ENCODE data around the gene ZNF689.

Gene ZNF689

GRCh38 chr16:30623536-30624283, 13.5 kb upstream of the ZNF689 start:
- Histone ChIP-seq H4K91ac (ENCODE audit: low read depth, low read length) (no peak overlapping the region), H3K9me3 (ENCODE audit: insufficient read depth, low read depth, low read length) (peaks cover 8% of the 10 kb centered on the region), H3K9ac (ENCODE audit: low read length) (no peak overlapping the region), H3K27me3 (ENCODE audit: insufficient read depth, low read length) (no peaks in the 10 kb centered on the region), H2AK5ac (ENCODE audit: low read length) (no peak overlapping the region), H3K79me2 (ENCODE audit: control insufficient read depth, insufficient read depth, low read length, poor library complexity) (no peaks in the 10 kb centered on the region), H2AFZ (ENCODE audit: insufficient read depth, low read length, poor library complexity) (no peak overlapping the region), H3K14ac (ENCODE audit: low read length) (no peak overlapping the region), H3K4me2 (ENCODE audit: low read length) (no peak overlapping the region), H3K36me3 (ENCODE audit: control insufficient read depth in 1 of 2, insufficient read depth in 2 of 2, low read length in 2 of 2) (no peaks in the 10 kb centered on the region), H4K12ac (ENCODE audit: low read depth, low read length) (no peak overlapping the region), H3K4ac (ENCODE audit: low read depth, low read length) (no peak overlapping the region), H4K8ac (ENCODE audit: low read depth, low read length) (no peak overlapping the region), H2BK120ac (ENCODE audit: insufficient read depth, low read length, poor library complexity) (no peak overlapping the region), H3K4me1 (ENCODE audit: control insufficient read depth in 1 of 2, insufficient read depth in 2 of 2, low read length in 2 of 2) (no peaks in the 10 kb centered on the region), H2BK5ac (ENCODE audit: low read depth, low read length, poor library complexity) (no peak overlapping the region), H3K79me1 (ENCODE audit: low read length) (no peaks in the 10 kb centered on the region), H3K18ac (ENCODE audit: low read length) (no peak overlapping the region), H3K27ac (ENCODE audit: low read depth, low read length) (no peak overlapping the region), H3K4me3 (ENCODE audit: low read depth, low read length) (no peak overlapping the region), H3K23ac (ENCODE audit: low read length) (no peak overlapping the region), H2BK12ac (ENCODE audit: low read length) (no peak overlapping the region)
- no CpG with 5 or more reads among the region's 11 CpGs for WGBS (ENCODE audit: extremely low coverage, insufficient coverage, insufficient read length)
- DNase-seq, result peak; percentile 89 to 92

- no CpG with 5 or more reads among the region's 10 CpGs for WGBS (ENCODE audit: extremely low coverage, insufficient coverage, insufficient read length)
Measured at GRCh38 chr16:30622455-30623032, 12.4 kb upstream of the ZNF689 start.

GRCh38 chr16:30621765-30622164, 11.6 kb upstream of the ZNF689 start:
- WGBS (ENCODE audit: extremely low coverage, insufficient coverage, insufficient read length), result no CpG with 5 or more reads among the region's 5 CpGs
- no peaks in the 10 kb centered on the region for H3K79me1 ChIP-seq (ENCODE audit: low read length)
- no peak overlapping the region for H2BK12ac ChIP-seq (ENCODE audit: low read length)
- no peak overlapping the region for H3K27ac ChIP-seq (ENCODE audit: low read depth, low read length)
- no peak overlapping the region for H3K4ac ChIP-seq (ENCODE audit: low read depth, low read length)
- H2BK120ac ChIP-seq (ENCODE audit: insufficient read depth, low read length, poor library complexity), result no peak overlapping the region
- H3K18ac ChIP-seq (ENCODE audit: low read length), result no peak overlapping the region
- H3K9me3 ChIP-seq (ENCODE audit: insufficient read depth, low read depth, low read length), result peaks cover 11% of the 10 kb centered on the region
- no peaks in the 10 kb centered on the region for H3K4me1 ChIP-seq (ENCODE audit: control insufficient read depth in 1 of 2, insufficient read depth in 2 of 2, low read length in 2 of 2)
- H3K4me3 ChIP-seq (ENCODE audit: low read depth, low read length), result no peak overlapping the region
- H3K4me2 ChIP-seq (ENCODE audit: low read length), result no peak overlapping the region
- H3K23ac ChIP-seq (ENCODE audit: low read length), result no peak overlapping the region
- H4K91ac ChIP-seq (ENCODE audit: low read depth, low read length), result no peak overlapping the region
- no peak overlapping the region for H2BK5ac ChIP-seq (ENCODE audit: low read depth, low read length, poor library complexity)
- H4K8ac ChIP-seq (ENCODE audit: low read depth, low read length), result no peak overlapping the region
- H3K9ac ChIP-seq (ENCODE audit: low read length), result no peak overlapping the region
- no peaks in the 10 kb centered on the region for H3K27me3 ChIP-seq (ENCODE audit: insufficient read depth, low read length)
- no peak for DNase-seq
- no peak overlapping the region for H2AFZ ChIP-seq (ENCODE audit: insufficient read depth, low read length, poor library complexity)
- H2AK5ac ChIP-seq (ENCODE audit: low read length), result no peak overlapping the region
- no peaks in the 10 kb centered on the region for H3K79me2 ChIP-seq (ENCODE audit: control insufficient read depth, insufficient read depth, low read length, poor library complexity)
- H4K12ac ChIP-seq (ENCODE audit: low read depth, low read length), result no peak overlapping the region
- H3K36me3 ChIP-seq (ENCODE audit: control insufficient read depth in 1 of 2, insufficient read depth in 2 of 2, low read length in 2 of 2), result no peaks in the 10 kb centered on the region
- no peak overlapping the region for H3K14ac ChIP-seq (ENCODE audit: low read length)

More at GRCh38 chr16:30622455-30623032, 12.4 kb upstream of the ZNF689 start:
- no peak overlapping the region for H2AFZ ChIP-seq (ENCODE audit: insufficient read depth, low read length, poor library complexity)
- H4K12ac ChIP-seq (ENCODE audit: low read depth, low read length), result no peak overlapping the region
- no peak overlapping the region for H3K14ac ChIP-seq (ENCODE audit: low read length)
- H3K9ac ChIP-seq (ENCODE audit: low read length), result no peak overlapping the region
- no peak overlapping the region for H4K8ac ChIP-seq (ENCODE audit: low read depth, low read length)
- H3K18ac ChIP-seq (ENCODE audit: low read length), result no peak overlapping the region
- no peak overlapping the region for H2AK5ac ChIP-seq (ENCODE audit: low read length)
- H3K79me2 ChIP-seq (ENCODE audit: control insufficient read depth, insufficient read depth, low read length, poor library complexity), result no peaks in the 10 kb centered on the region
- H2BK120ac ChIP-seq (ENCODE audit: insufficient read depth, low read length, poor library complexity), result no peak overlapping the region
- H3K4me3 ChIP-seq (ENCODE audit: low read depth, low read length), result no peak overlapping the region
- no peak overlapping the region for H3K4me2 ChIP-seq (ENCODE audit: low read length)
- H3K9me3 ChIP-seq (ENCODE audit: insufficient read depth, low read depth, low read length), result peaks cover 11% of the 10 kb centered on the region
- no peaks in the 10 kb centered on the region for H3K79me1 ChIP-seq (ENCODE audit: low read length)
- no peak overlapping the region for H3K27ac ChIP-seq (ENCODE audit: low read depth, low read length)
- no peak overlapping the region for H3K23ac ChIP-seq (ENCODE audit: low read length)
- no peaks in the 10 kb centered on the region for H3K4me1 ChIP-seq (ENCODE audit: control insufficient read depth in 1 of 2, insufficient read depth in 2 of 2, low read length in 2 of 2)
- no peak overlapping the region for H2BK12ac ChIP-seq (ENCODE audit: low read length)
- DNase-seq, result peak; percentile 70 to 86
- H3K27me3 ChIP-seq (ENCODE audit: insufficient read depth, low read length), result no peaks in the 10 kb centered on the region
- H3K36me3 ChIP-seq (ENCODE audit: control insufficient read depth in 1 of 2, insufficient read depth in 2 of 2, low read length in 2 of 2), result no peaks in the 10 kb centered on the region
- no peak overlapping the region for H2BK5ac ChIP-seq (ENCODE audit: low read depth, low read length, poor library complexity)
- H3K4ac ChIP-seq (ENCODE audit: low read depth, low read length), result no peak overlapping the region
- H4K91ac ChIP-seq (ENCODE audit: low read depth, low read length), result no peak overlapping the region

- Histone ChIP-seq H4K8ac (ENCODE audit: low read depth, low read length) (no peak overlapping the region), H2AK5ac (ENCODE audit: low read length) (no peak overlapping the region), H3K18ac (ENCODE audit: low read length) (no peak overlapping the region), H2AFZ (ENCODE audit: insufficient read depth, low read length, poor library complexity) (no peak overlapping the region), H3K4me1 (ENCODE audit: control insufficient read depth in 1 of 2, insufficient read depth in 2 of 2, low read length in 2 of 2) (no peaks in the 10 kb centered on the region), H3K4me2 (ENCODE audit: low read length) (no peak overlapping the region), H3K23ac (ENCODE audit: low read length) (no peak overlapping the region), H4K12ac (ENCODE audit: low read depth, low read length) (no peak overlapping the region), H3K9me3 (ENCODE audit: insufficient read depth, low read depth, low read length) (peaks cover 15% of the 10 kb centered on the region), H3K4ac (ENCODE audit: low read depth, low read length) (no peak overlapping the region), H3K9ac (ENCODE audit: low read length) (no peak overlapping the region), H2BK120ac (ENCODE audit: insufficient read depth, low read length, poor library complexity) (no peak overlapping the region), H3K79me2 (ENCODE audit: control insufficient read depth, insufficient read depth, low read length, poor library complexity) (no peaks in the 10 kb centered on the region), H3K4me3 (ENCODE audit: low read depth, low read length) (no peak overlapping the region), H2BK5ac (ENCODE audit: low read depth, low read length, poor library complexity) (no peak overlapping the region), H3K14ac (ENCODE audit: low read length) (no peak overlapping the region), H3K27ac (ENCODE audit: low read depth, low read length) (no peak overlapping the region), H2BK12ac (ENCODE audit: low read length) (no peak overlapping the region), H3K79me1 (ENCODE audit: low read length) (no peaks in the 10 kb centered on the region), H4K91ac (ENCODE audit: low read depth, low read length) (no peak overlapping the region), H3K36me3 (ENCODE audit: control insufficient read depth in 1 of 2, insufficient read depth in 2 of 2, low read length in 2 of 2) (no peaks in the 10 kb centered on the region), H3K27me3 (ENCODE audit: insufficient read depth, low read length) (no peaks in the 10 kb centered on the region)
- DNase-seq, result no peak
- no CpG with 5 or more reads among the region's 3 CpGs for WGBS (ENCODE audit: extremely low coverage, insufficient coverage, insufficient read length)
Measured at GRCh38 chr16:30620169-30620568, 10.0 kb upstream of the ZNF689 start.
